Activated B cell treated with CpG ODN at 0.5 μM for 24 hours (primary cell): ENCODE data around the gene COA8. TPM values are rescaled to one million over a fixed set of nuclear protein-coding genes. Genes with fewer than 3 reads are reported as not detected.
A peak's percentile ranks its signal among the peaks of the same experiment; 100 is the strongest.

Source experiments
- ATAC-seq: fragments of 200-7000 bp; cut with Tn5 transposase; one replicate; pipeline ENCODE4 v1.10.0; 2021; ENCODE audit warnings: low read depth, mild to moderate bottlenecking, moderate library complexity
- CTCF ChIA-PET: fragments of 350-600 bp; sonication (Branson Sonifier 250); formaldehyde crosslinking; loops from one replicate; lab custom pipeline; 2021; ENCODE audit warnings: antibody characterized with exemption; lab: Charles Lee
- POLR2A ChIA-PET: fragments of 350-600 bp; sonication (Branson Sonifier 250); formaldehyde crosslinking; loops from one replicate; lab custom pipeline; 2021; ENCODE audit warnings: antibody characterized with exemption; lab: Charles Lee
- DNase-seq: peaks from one replicate; pipeline ENCODE4 v3.0.0; 2022
- H3K27ac Mint-ChIP-seq: one replicate; pipeline ENCODE4 v1.8.0; 2020; ENCODE audit warnings: mixed read lengths
- H3K27me3 Mint-ChIP-seq: one replicate; pipeline ENCODE4 v1.8.0; 2021; ENCODE audit warnings: mixed read lengths
- H3K36me3 Mint-ChIP-seq: one replicate; pipeline ENCODE4 v1.8.0; 2021; ENCODE audit warnings: low read depth, mixed read lengths
- H3K4me1 Mint-ChIP-seq: one replicate; pipeline ENCODE4 v1.8.0; 2021; ENCODE audit warnings: mixed read lengths
- H3K4me3 Mint-ChIP-seq: one replicate; pipeline ENCODE4 v1.8.0; 2020; ENCODE audit warnings: mild to moderate bottlenecking, mixed read lengths
- H3K9me3 Mint-ChIP-seq: one replicate; pipeline ENCODE4 v1.8.0; 2020; ENCODE audit warnings: mixed read lengths
- intact Hi-C: fragments of 100-400 bp; cut with micrococcal nuclease; formaldehyde crosslinking; loops from one replicate; pipeline ENCODE4 v1.15.1; 2024
- total RNA-seq: library from RNA; stranded (reverse); gene quantifications from 2 replicates; pipeline ENCODE4 v1.2.3, GENCODE V29; 2022
- TF ChIP-seq, protein P1 (sequence below): fragments of 200-600 bp; IDR thresholded peaks from one replicate; pipeline ENCODE4 v1.8.0; 2022; ENCODE audit warnings: antibody characterized with exemption, mild to moderate bottlenecking

The COA8 gene
- total RNA-seq, 1 donor from 2014 or later, result 28.4 TPM

GRCh38 chr14:103623883-103624482 is 61.2 kb downstream of the COA8 start:
- ChIA-PET POLR2A (interaction anchor here (0.5 to 0.7 kb wide), 3 partner anchors 8 to 849 kb away, joined by 3 to 5 read pairs (median 4); no protein-coding TSS in a partner anchor), CTCF (interaction anchor here (1.1 kb wide), 1 partner anchor 56 kb away, joined by 4 read pairs; no protein-coding TSS in a partner anchor)
- Mint-ChIP-seq H3K27me3 (no peaks in the 10 kb centered on the region), H3K27ac (no peak overlapping the region), H3K4me1 (peaks cover 44% of the 10 kb centered on the region), H3K9me3 (no peaks in the 10 kb centered on the region), H3K4me3 (peak overlapping the region; percentile 46), H3K36me3 (no peaks in the 10 kb centered on the region)
- TF ChIP-seq, protein P1, sequence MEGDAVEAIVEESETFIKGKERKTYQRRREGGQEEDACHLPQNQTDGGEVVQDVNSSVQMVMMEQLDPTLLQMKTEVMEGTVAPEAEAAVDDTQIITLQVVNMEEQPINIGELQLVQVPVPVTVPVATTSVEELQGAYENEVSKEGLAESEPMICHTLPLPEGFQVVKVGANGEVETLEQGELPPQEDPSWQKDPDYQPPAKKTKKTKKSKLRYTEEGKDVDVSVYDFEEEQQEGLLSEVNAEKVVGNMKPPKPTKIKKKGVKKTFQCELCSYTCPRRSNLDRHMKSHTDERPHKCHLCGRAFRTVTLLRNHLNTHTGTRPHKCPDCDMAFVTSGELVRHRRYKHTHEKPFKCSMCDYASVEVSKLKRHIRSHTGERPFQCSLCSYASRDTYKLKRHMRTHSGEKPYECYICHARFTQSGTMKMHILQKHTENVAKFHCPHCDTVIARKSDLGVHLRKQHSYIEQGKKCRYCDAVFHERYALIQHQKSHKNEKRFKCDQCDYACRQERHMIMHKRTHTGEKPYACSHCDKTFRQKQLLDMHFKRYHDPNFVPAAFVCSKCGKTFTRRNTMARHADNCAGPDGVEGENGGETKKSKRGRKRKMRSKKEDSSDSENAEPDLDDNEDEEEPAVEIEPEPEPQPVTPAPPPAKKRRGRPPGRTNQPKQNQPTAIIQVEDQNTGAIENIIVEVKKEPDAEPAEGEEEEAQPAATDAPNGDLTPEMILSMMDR, result no peak
- ATAC-seq (no peak), DNase-seq (peak; percentile 27)
- intact Hi-C loops, result loop anchor here (2.0 kb wide), 1 partner anchor 17 kb away; no protein-coding TSS in a partner anchor

GRCh38 chr14:103624860-103625259 is 62.1 kb downstream of the COA8 start:
- Mint-ChIP-seq H3K4me1 (peaks cover 45% of the 10 kb centered on the region), H3K36me3 (peaks cover under 1% of the 10 kb centered on the region), H3K9me3 (no peaks in the 10 kb centered on the region), H3K27ac (no peak overlapping the region), H3K4me3 (peak overlapping the region; percentile 72), H3K27me3 (no peaks in the 10 kb centered on the region)
- DNase-seq (no peak), ATAC-seq (no peak)
- TF ChIP-seq, protein P1, result no peak
- ChIA-PET CTCF (interaction anchor here (1.1 kb wide), 1 partner anchor 55 kb away, joined by 4 read pairs; no protein-coding TSS in a partner anchor), POLR2A (interaction anchor here (0.7 to 1.2 kb wide), 2 partner anchors 67 to 850 kb away, joined by 3 to 5 read pairs; no protein-coding TSS in a partner anchor)
- intact Hi-C loops, result loop anchor here (1.0 to 5.0 kb wide), 4 partner anchors 10 to 238 kb away; partner anchors contain the start of gene MARK3

GRCh38 chr14:103625356-103626095 is 62.8 kb downstream of the COA8 start:
- peaks cover 52% of the 10 kb centered on the region for H3K4me1 Mint-ChIP-seq
- H3K36me3 Mint-ChIP-seq, result peaks cover 2% of the 10 kb centered on the region
- peak overlapping the region; percentile 72 for H3K4me3 Mint-ChIP-seq
- no peaks in the 10 kb centered on the region for H3K9me3 Mint-ChIP-seq
- ChIA-PET CTCF (no interaction called here), POLR2A (interaction anchor here (0.7 to 1.2 kb wide), 2 partner anchors 9 to 67 kb away, joined by 3 to 5 read pairs; no protein-coding TSS in a partner anchor)
- TF ChIP-seq, protein P1, result no peak
- intact Hi-C loops, result loop anchor here (1.0 to 5.0 kb wide), 4 partner anchors 10 to 238 kb away; partner anchors contain the start of gene MARK3
- peak; percentile 39 for DNase-seq
- no peaks in the 10 kb centered on the region for H3K27me3 Mint-ChIP-seq
- ATAC-seq, result peak; percentile 19
- H3K27ac Mint-ChIP-seq, result peak overlapping the region; percentile 71

GRCh38 chr14:103626146-103626850 is 63.5 kb downstream of the COA8 start:
- POLR2A ChIA-PET, result interaction anchor here (0.7 kb wide), 1 partner anchor 8 kb away, joined by 5 read pairs; no protein-coding TSS in a partner anchor
- Mint-ChIP-seq H3K27me3 (no peaks in the 10 kb centered on the region), H3K27ac (peak overlapping the region; percentile 30), H3K36me3 (peaks cover 2% of the 10 kb centered on the region), H3K4me3 (peak overlapping the region; percentile 35), H3K4me1 (peaks cover 55% of the 10 kb centered on the region), H3K9me3 (no peaks in the 10 kb centered on the region)
- ATAC-seq (no peak), DNase-seq (no peak)
- CTCF ChIA-PET, result no interaction called here
- intact Hi-C loops, result loop anchor here (5.0 kb wide), 2 partner anchors 66 to 239 kb away; partner anchors contain the start of gene MARK3
- TF ChIP-seq, protein P1, result no peak
